Activated T-helper 1 cell treated with anti-CD3 and anti-CD28 coated beads, Interleukin-12 subunit alpha, Interleukin-12 subunit beta, Interleukin-2, Interleukin-4 antibody, amounts not matched to agents 30 ng/mL and 10 ng/mL and 1 ng/mL, durations not matched to agents 14 hours and 24 hours and 36 hours (primary cell): ENCODE data around the gene CD180. TPM values are rescaled to one million over a fixed set of nuclear protein-coding genes. Genes with fewer than 3 reads are reported as not detected.

ENCODE experiments used
- DNase-seq: peaks from one replicate; pipeline ENCODE4 v3.0.0; 2021; ENCODE audit warnings: low spot score
- H3K27ac Mint-ChIP-seq: one replicate; pipeline ENCODE4 v1.8.0; 2021; ENCODE audit warnings: mild to moderate bottlenecking, mixed read lengths
- H3K27me3 Mint-ChIP-seq: one replicate; pipeline ENCODE4 v1.8.0; 2022; ENCODE audit warnings: mild to moderate bottlenecking, moderate library complexity, mixed read lengths; ENCODE audit not compliant: insufficient read depth
- H3K36me3 Mint-ChIP-seq: one replicate; pipeline ENCODE4 v1.8.0; 2021; ENCODE audit warnings: low read depth, mixed read lengths
- H3K4me1 Mint-ChIP-seq: one replicate; pipeline ENCODE4 v1.8.0; 2021; ENCODE audit warnings: low read depth, mixed read lengths
- H3K4me3 Mint-ChIP-seq: one replicate; pipeline ENCODE4 v1.8.0; 2021; ENCODE audit warnings: mild to moderate bottlenecking, moderate library complexity, mixed read lengths
- H3K9me3 Mint-ChIP-seq: one replicate; pipeline ENCODE4 v1.8.0; 2021; ENCODE audit warnings: mixed read lengths
- intact Hi-C: fragments of 100-400 bp; cut with micrococcal nuclease; formaldehyde crosslinking; loops from one replicate; pipeline ENCODE4 v1.15.1; 2024
- total RNA-seq: library from RNA; stranded (reverse); gene quantifications from 2 replicates; pipeline ENCODE4 v1.2.3, GENCODE V29; 2022

The CD180 gene
- total RNA-seq, 1 donor from 2014 or later = 1.4 TPM

DNA sequence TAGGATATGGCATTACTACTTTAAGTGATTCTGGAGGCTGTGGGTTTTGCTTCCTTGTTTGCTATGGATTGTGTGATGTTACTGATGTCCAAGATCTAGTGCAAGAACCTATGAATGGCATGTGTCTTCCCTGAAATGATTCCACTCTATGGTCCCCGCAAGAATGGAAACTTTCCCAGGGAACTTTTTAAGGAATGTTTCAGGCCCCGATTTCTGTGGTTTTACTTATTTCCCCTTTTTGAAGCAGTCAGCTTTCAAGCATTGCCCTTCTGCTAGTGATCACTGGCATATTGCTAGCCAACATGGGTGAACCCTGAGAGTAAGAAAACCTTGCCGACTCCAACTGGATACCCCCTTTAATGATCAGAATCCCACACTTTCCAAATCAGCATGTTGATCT lies 26.6 kb upstream of the CD180 start:
- Mint-ChIP-seq H3K36me3 (peaks cover 7% of the 10 kb centered on the region), H3K4me1 (peaks cover 37% of the 10 kb centered on the region), H3K4me3 (no peak overlapping the region), H3K27me3 (no peaks in the 10 kb centered on the region), H3K9me3 (peaks cover 8% of the 10 kb centered on the region), H3K27ac (no peak overlapping the region)
- no peak for DNase-seq
- intact Hi-C loops = no loop called here

DNA sequence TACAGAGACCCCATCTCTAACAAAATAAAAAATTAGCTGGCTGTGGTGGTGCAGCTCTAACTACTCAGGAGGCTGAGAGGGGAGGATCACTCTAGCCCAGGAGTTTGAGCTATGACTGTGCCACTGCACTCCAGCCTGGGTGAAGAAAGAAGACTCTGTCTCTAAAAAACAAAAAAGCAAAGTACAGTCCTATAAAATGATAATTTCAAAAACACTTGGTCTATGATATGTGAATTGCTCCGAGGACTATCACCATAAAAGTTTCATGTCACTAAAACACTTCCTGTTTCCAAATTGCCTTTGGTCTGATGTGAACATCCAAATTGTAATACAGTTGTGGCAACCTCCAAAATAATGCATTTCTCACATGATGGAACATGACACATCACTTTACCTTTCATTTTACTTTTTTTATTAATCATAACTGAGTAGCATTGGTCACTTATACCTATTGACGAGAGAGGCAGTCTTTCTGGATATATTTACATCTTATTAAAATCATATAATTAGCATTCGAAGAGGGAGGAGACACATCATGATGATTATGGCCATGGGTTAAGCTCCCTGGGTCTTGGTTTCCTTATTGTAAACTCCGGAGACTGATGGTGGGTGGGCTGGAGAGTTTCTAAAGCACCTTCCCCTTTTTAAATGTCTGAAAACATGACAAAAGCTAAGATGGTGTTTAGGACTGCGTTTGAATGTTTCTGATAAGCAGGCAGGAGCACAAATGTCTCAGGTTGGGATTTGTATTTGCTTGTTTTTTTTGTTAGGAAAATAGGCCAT lies 25.8 kb upstream of the CD180 start:
- Mint-ChIP-seq H3K36me3 (peaks cover 13% of the 10 kb centered on the region), H3K27ac (peak overlapping the region; percentile 77), H3K27me3 (no peaks in the 10 kb centered on the region), H3K4me3 (peak overlapping the region; percentile 61), H3K4me1 (peaks cover 45% of the 10 kb centered on the region), H3K9me3 (peaks cover 8% of the 10 kb centered on the region)
- DNase-seq = no peak
- intact Hi-C loops = no loop called here

DNA sequence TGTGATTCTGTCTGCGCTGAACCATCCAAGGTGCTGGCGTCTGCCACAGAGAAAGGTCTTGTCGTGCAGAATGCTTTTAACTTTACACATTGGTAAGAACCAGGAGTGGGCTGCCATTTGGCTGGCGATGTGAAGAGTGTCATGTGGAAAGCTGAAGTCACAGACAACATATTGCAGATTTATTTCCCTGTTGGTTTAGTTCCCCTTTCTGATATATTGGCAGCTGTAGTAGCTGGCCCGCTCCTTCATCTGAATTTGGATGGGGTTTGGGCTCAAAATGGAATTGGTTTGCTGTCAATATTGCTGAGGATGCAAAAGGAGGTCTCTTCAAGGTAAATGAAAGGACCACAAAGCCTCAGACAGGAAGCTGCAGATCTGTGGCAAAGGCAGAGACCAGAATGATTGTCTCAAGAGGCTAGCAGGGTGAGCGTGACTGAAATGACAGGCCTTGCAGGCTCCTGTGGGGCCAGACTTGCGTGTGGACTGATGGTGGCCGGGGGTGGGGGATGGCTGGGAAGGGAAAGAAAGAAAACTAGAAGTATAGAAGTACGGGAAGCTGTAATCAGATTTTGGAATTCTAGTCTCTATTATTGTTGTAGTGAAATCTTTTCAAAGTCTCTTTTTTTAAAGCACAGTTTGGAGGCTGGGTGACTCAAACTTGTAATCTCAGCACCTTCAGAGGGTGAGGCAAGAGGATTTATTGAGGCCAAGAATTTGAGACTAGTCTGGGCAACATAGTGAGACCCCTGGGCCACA lies 25.1 kb upstream of the CD180 start:
- H3K9me3 Mint-ChIP-seq = peaks cover 4% of the 10 kb centered on the region
- intact Hi-C loops = no loop called here
- H3K27ac Mint-ChIP-seq = peak overlapping the region; percentile 77
- H3K27me3 Mint-ChIP-seq = no peaks in the 10 kb centered on the region
- peak overlapping the region; percentile 61 for H3K4me3 Mint-ChIP-seq
- peaks cover 14% of the 10 kb centered on the region for H3K36me3 Mint-ChIP-seq
- peaks cover 53% of the 10 kb centered on the region for H3K4me1 Mint-ChIP-seq
- peak; percentile 45 for DNase-seq

DNA sequence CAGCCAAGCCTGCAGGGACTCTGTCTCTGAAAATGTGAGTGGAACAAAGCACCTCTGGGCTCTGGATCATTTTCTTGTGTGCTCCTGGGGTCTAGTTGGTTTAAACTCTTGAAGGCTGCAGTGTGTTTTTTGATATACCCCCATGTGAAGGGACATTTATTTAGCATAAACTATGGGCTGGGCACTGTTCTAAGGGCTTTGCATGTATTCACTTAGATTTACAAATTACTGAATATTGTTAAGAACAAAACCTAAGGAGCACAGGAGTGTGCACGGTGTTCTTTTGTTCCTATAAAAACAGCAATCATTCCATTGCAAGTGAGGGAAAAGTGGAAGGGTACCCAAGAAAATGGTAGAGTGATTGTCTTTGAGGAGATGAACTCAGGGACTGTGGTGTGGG lies 20.0 kb upstream of the CD180 start:
- H3K27me3 Mint-ChIP-seq = no peaks in the 10 kb centered on the region
- peaks cover 60% of the 10 kb centered on the region for H3K4me1 Mint-ChIP-seq
- no peak for DNase-seq
- peak overlapping the region; percentile 76 for H3K4me3 Mint-ChIP-seq
- peaks cover 14% of the 10 kb centered on the region for H3K36me3 Mint-ChIP-seq
- no peaks in the 10 kb centered on the region for H3K9me3 Mint-ChIP-seq
- peak overlapping the region; percentile 94 for H3K27ac Mint-ChIP-seq
- intact Hi-C loops = loop anchor here (1.0 kb wide), 1 partner anchor 9 kb away; no protein-coding TSS in a partner anchor

DNA sequence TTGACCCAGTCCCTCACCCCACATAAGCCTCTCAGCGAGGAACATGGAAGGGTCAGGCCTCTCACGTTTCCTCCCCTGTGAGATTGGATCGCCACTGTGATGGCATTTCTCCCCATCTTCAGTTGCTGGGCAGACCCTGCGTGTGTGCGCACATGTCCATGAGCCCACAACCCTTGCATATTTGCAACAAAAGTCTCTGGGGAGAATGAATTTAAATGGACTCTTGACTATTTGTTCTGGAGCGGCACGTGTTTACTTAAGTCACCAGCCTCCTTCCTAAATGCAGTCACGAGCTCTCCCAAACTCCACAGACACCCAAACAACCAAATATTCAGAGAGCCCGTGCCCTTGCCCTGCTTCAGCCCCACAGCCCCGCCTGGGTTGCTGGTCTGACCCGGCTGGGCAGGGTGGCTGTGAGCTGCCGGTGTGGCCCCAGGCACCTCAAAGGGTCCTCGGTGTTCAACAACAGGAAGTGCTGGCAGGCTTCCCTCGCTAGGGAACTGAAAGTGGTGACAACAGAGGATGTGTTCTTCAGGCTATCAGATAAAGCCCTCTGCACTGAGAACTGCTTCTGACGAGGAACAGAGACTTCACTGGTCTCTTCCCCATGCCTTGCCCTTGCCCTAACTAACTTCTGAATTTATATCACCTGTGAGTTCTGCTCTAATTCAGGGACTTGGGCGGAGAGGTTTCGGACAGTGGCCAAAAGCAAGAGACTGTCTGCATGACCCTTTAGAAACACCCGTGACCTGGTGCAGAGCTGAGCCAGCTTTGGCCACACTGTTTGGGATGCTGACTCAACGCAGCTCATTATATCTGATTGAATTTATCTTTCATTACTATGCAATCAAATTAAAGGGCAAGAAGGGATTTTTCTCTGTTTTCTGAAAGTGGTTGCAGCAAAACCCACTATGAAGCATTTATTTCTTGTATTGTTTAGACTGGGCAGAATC lies 19.2 kb upstream of the CD180 start:
- DNase-seq = peak; percentile 72
- intact Hi-C loops = loop anchor here (1.0 kb wide), 1 partner anchor 8 kb away; no protein-coding TSS in a partner anchor

DNA sequence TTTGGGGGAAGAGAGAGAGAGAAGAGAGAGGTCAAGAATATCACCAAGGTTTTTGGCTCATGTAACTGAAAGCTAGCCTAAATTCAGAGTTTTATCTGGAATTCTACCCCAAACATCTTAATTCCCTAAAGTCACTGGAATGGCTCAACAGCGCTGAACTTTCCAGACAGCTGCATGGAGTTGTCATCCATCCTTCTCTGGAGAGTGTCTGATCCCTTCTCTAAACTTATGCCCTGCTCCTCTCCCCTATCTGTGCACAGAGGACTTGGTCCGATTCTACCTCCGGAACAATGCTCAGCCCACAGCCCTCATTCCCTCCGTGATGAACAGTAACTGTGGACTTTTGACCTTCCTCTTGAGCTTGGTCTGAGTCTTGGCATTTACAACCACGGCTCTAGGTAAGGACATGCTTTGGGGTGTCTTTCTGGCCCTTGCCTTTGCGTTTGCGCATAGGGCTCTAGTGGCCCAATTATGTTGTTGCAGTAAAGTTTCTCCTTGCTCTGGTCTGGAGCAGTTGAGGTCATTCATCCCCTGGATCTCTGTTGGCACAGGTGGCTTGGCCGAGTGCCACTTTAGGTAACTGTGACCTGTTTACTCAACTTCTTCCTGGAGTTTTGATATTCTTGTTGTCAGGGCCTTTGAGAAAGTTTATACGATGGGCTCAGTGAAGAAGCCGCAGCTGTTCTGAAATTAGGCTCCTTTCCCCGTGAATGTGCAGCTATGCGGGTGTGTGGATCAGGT lies 18.3 kb upstream of the CD180 start:
- H3K4me3 Mint-ChIP-seq = no peak overlapping the region
- peaks cover 53% of the 10 kb centered on the region for H3K4me1 Mint-ChIP-seq
- peak overlapping the region; percentile 94 for H3K27ac Mint-ChIP-seq
- H3K36me3 Mint-ChIP-seq = peaks cover 13% of the 10 kb centered on the region
- DNase-seq = no peak
- H3K9me3 Mint-ChIP-seq = no peaks in the 10 kb centered on the region
- no peaks in the 10 kb centered on the region for H3K27me3 Mint-ChIP-seq
- intact Hi-C loops = no loop called here

More for the DNA sequence above, 19.2 kb upstream of the CD180 start:
- H3K4me3 Mint-ChIP-seq = peak overlapping the region; percentile 76
- no peaks in the 10 kb centered on the region for H3K9me3 Mint-ChIP-seq
- H3K4me1 Mint-ChIP-seq = peaks cover 56% of the 10 kb centered on the region
- peak overlapping the region; percentile 94 for H3K27ac Mint-ChIP-seq
- peaks cover 14% of the 10 kb centered on the region for H3K36me3 Mint-ChIP-seq
- H3K27me3 Mint-ChIP-seq = no peaks in the 10 kb centered on the region

DNA sequence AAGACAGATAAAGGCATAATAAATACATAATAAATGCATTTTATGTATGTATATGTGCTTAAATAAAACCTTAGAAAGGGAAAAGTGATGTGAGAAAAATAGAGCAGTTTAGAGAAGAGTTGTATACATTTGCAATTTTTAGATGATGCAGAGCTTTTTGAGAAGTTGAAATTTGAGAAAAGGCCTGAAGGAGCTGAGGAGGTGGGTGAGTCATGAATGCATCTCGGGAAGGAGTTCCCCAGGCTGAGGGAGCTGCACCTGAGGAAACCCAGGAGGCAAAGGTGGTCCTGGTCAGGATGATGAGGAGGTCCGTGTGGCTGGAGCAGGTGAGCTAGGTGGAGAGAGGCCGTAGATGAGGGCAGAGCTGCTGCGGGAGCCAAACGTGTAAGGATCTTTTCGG lies 17.4 kb upstream of the CD180 start:
- intact Hi-C loops = no loop called here
- peaks cover 57% of the 10 kb centered on the region for H3K4me1 Mint-ChIP-seq
- H3K27ac Mint-ChIP-seq = peak overlapping the region; percentile 4
- no peak overlapping the region for H3K4me3 Mint-ChIP-seq
- DNase-seq = no peak
- H3K36me3 Mint-ChIP-seq = peaks cover 10% of the 10 kb centered on the region
- no peaks in the 10 kb centered on the region for H3K27me3 Mint-ChIP-seq
- H3K9me3 Mint-ChIP-seq = no peaks in the 10 kb centered on the region

DNA sequence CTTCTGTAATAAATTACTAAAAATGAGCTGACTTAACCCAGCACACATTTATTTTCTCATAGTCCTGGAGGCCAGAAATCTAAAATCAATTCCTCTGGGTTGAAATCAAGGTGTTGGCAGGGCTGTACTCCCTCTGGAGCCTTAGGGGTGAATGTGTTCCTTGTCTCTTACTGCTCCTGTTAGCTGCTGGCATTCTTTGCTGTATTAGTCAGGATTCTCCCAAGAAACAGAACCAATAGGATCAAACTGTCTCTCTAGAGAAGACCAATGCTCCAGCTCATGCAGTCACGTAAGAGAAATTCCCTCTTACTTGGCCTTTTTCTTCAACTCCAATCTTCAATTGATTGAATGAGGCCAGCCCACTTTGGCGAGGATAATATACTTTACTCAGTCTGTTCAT lies 15.3 kb upstream of the CD180 start:
- H3K9me3 Mint-ChIP-seq = no peaks in the 10 kb centered on the region
- no peaks in the 10 kb centered on the region for H3K27me3 Mint-ChIP-seq
- no peak for DNase-seq
- no peak overlapping the region for H3K4me3 Mint-ChIP-seq
- peaks cover 2% of the 10 kb centered on the region for H3K36me3 Mint-ChIP-seq
- H3K4me1 Mint-ChIP-seq = peaks cover 59% of the 10 kb centered on the region
- H3K27ac Mint-ChIP-seq = no peak overlapping the region
- intact Hi-C loops = no loop called here

DNA sequence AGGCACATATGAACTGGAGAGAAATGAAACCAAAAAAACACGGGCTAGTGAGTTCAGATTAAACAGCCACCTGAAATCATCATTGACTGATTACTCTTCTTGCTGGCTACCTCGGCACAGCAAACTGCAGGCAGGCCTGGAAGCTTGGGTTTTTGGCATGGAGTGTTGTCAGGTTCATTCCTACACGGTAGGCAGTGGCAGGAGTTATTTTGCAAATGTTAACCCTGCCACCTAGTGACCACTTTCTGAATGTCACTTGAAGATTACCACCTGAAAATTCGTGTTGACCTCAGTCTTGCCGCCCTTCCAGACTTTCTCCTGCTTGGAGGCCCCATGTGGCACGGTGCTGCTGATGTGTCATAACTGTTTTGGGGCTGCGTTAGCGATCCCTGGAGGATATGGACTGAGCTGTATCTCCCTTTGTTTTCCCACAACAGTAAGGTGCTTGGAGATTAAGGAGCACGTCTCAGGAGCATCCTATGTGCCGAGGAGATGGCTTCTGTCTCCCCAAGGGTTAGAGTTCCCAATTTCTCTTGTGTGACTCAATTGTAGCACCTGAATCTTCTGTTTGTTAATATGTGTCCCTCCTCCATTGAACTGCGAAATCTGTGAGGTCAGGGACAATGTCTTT lies 12.7 kb upstream of the CD180 start:
- peak overlapping the region; percentile 25 for H3K4me3 Mint-ChIP-seq
- H3K27ac Mint-ChIP-seq = no peak overlapping the region
- peaks cover 59% of the 10 kb centered on the region for H3K4me1 Mint-ChIP-seq

DNA sequence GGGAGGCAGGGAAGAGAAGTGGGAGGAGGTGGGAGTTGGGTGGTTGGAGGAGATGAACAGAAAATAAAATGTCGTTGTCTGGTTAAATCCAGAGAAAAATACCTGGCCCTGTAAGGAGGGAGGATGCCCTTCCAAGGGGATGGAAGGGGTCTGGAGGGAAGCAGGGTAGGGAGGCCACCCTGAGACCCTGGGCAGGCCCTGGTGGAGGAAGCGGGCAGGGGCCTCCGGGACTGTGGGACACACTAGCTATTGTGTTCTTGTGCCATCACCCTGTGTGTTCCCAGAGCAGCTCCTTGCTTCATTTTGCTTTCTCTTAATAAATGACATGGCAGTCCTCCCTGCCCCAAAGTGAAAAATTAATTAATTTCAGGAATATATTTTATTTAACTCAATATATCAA lies 11.8 kb upstream of the CD180 start:
- peaks cover 63% of the 10 kb centered on the region for H3K4me1 Mint-ChIP-seq
- H3K36me3 Mint-ChIP-seq = peaks cover 9% of the 10 kb centered on the region
- no peaks in the 10 kb centered on the region for H3K27me3 Mint-ChIP-seq
- intact Hi-C loops = loop anchor here (2.0 to 10.0 kb wide), 2 partner anchors 176 to 1064 kb away; partner anchors contain the start of gene SREK1
- H3K4me3 Mint-ChIP-seq = no peak overlapping the region
- DNase-seq = no peak
- peak overlapping the region; percentile 98 for H3K27ac Mint-ChIP-seq
- no peaks in the 10 kb centered on the region for H3K9me3 Mint-ChIP-seq

More for the DNA sequence above, 12.7 kb upstream of the CD180 start:
- Mint-ChIP-seq H3K36me3 (peaks cover 6% of the 10 kb centered on the region), H3K27me3 (no peaks in the 10 kb centered on the region), H3K9me3 (no peaks in the 10 kb centered on the region)
- intact Hi-C loops = loop anchor here (1.0 to 10.0 kb wide), 7 partner anchors 43 to 1064 kb away; partner anchors contain the start of gene SREK1
- peak; percentile 62 for DNase-seq

DNA sequence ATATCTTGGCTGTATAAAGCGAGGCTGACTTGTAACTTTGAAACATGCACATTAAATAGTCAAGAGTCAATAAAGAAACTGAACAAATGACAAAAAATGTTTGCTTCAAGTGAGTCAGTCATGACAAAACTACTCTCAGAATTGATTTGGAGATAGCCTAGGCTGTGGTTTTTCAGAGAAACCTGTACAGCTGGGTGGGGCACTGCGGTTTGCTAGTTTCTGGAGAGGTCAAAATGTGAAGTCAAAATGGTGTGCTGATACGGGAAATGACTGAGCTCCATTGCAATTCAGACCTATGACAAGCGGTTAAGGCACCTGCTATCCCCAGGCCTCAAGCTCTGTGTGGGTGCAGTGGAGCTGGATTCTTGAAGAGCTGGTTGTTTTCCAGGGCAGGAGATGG lies 10.3 kb upstream of the CD180 start:
- Mint-ChIP-seq H3K36me3 (peaks cover 9% of the 10 kb centered on the region), H3K27ac (peak overlapping the region; percentile 98), H3K4me1 (peaks cover 78% of the 10 kb centered on the region), H3K4me3 (peak overlapping the region; percentile 13), H3K27me3 (no peaks in the 10 kb centered on the region), H3K9me3 (no peaks in the 10 kb centered on the region)
- peak; percentile 89 for DNase-seq
- intact Hi-C loops = loop anchor here (1.0 to 10.0 kb wide), 9 partner anchors 9 to 1226 kb away; partner anchors contain the start of genes PIK3R1 and SREK1
